Lung microvascular endothelial cell (primary cell): ENCODE measurements around the gene CLVS2. TPM values are rescaled to one million over a fixed set of nuclear protein-coding genes. Genes with fewer than 3 reads are reported as not detected.

ENCODE experiments used
- total RNA-seq: library from RNA; depleted of rRNA; stranded (reverse); fragments of >200 nt; gene quantifications from 2 replicates; pipeline ENCODE4 v1.2.1, GENCODE V29; 2014

CLVS2 gene
- total RNA-seq, 1 donor from 2014 or later = not detected

Other genes with a start within 250 kb of the CLVS2 start
- gene FABP7, start 216.5 kb upstream of the CLVS2 start, total RNA-seq = not detected in 2 replicates
- 2.4 and 5.4 TPM in 2 replicates for gene SMPDL3A, start 207.0 kb upstream of the CLVS2 start, total RNA-seq